PC-9 (cell line): Measurements from ENCODE around the gene CBL. TPM values are rescaled to one million over a fixed set of nuclear protein-coding genes. Genes with fewer than 3 reads are reported as not detected.

Experiments
- BruUV-seq: library from RNA; stranded (reverse); fragments of 400-500 nt; replicated peaks from 2 replicates; lab custom pipeline; 2021; lab: Mats Ljungman, UMichigan
- CTCF ChIA-PET: fragments of 300-600 bp; sonication (Branson Sonifier 250); formaldehyde crosslinking; loops from one replicate; lab custom pipeline; 2022; ENCODE audit warnings: antibody characterized with exemption; lab: Charles Lee
- POLR2A ChIA-PET: fragments of 300-600 bp; sonication (Branson Sonifier 250); formaldehyde crosslinking; loops from one replicate; lab custom pipeline; 2022; ENCODE audit warnings: antibody characterized with exemption; ENCODE audit not compliant: unreplicated experiment; lab: Charles Lee
- DNase-seq, 2 experiments: peaks; one replicate each; pipeline versions ENCODE4 v3.0.0 to v3.0.0-alpha.2; 2015 to 2022; ENCODE audit warnings: mixed read lengths in 1 of 2
- H2AFZ ChIP-seq: fragments of 200-600 bp; sonication (generic); 2 replicates; pipeline ENCODE4 v1.8.1; 2017; ENCODE audit warnings: antibody characterized with exemption
- H3F3A ChIP-seq: fragments of 200-600 bp; sonication (generic); 2 replicates; pipeline ENCODE4 v1.8.1; 2017; ENCODE audit warnings: antibody characterized with exemption, mild to moderate bottlenecking, low read depth; ENCODE audit not compliant: insufficient read depth
- H3K27ac ChIP-seq: fragments of 200-600 bp; sonication (generic); 2 replicates; pipeline ENCODE4 v1.6.1; 2016; ENCODE audit warnings: mixed run types
- H3K27me3 ChIP-seq: fragments of 200-600 bp; sonication (generic); 2 replicates; pipeline ENCODE4 v1.6.1; 2016; ENCODE audit warnings: low read depth, mixed run types; ENCODE audit not compliant: insufficient read depth
- H3K36me3 ChIP-seq: fragments of 200-600 bp; sonication (generic); 2 replicates; pipeline ENCODE4 v1.6.1; 2016; ENCODE audit warnings: low read depth, mixed run types
- H3K4me1 ChIP-seq: fragments of 200-600 bp; sonication (generic); replicated peaks from 2 replicates; pipeline ENCODE4 v1.6.1; 2016; ENCODE audit warnings: mixed run types; ENCODE audit not compliant: insufficient read depth
- H3K4me2 ChIP-seq: fragments of 200-600 bp; sonication (generic); 2 replicates; pipeline ENCODE4 v1.6.1; 2017; ENCODE audit warnings: mixed run types
- H3K4me3 ChIP-seq: fragments of 200-600 bp; sonication (generic); 2 replicates; pipeline ENCODE4 v1.6.1; 2016; ENCODE audit warnings: mixed run types
- H3K79me2 ChIP-seq: fragments of 200-600 bp; sonication (generic); 2 replicates; pipeline ENCODE4 v1.6.1; 2017; ENCODE audit warnings: low read depth, mixed run types
- H3K9me2 ChIP-seq: fragments of 200-600 bp; sonication (generic); 2 replicates; pipeline ENCODE4 v1.8.1; 2017; ENCODE audit warnings: mild to moderate bottlenecking; ENCODE audit not compliant: insufficient read depth
- H3K9me3 ChIP-seq: fragments of 200-600 bp; sonication (generic); 2 replicates; pipeline ENCODE4 v1.8.1; 2016; ENCODE audit warnings: low read depth; ENCODE audit not compliant: insufficient read depth
- H4K20me1 ChIP-seq: fragments of 200-600 bp; sonication (generic); 2 replicates; pipeline ENCODE4 v1.8.1; 2017; ENCODE audit not compliant: insufficient read depth
- CTCF ChIP-seq: fragments of 200-600 bp; sonication (generic); conservative IDR thresholded peaks from 2 replicates; pipeline ENCODE4 v1.6.1; 2017; ENCODE audit warnings: mixed run types, antibody characterized with exemption, mild to moderate bottlenecking, moderate library complexity
- EZH2 ChIP-seq: fragments of 200-600 bp; sonication (generic); IDR thresholded peaks from 2 replicates; pipeline ENCODE4 v1.8.0; 2017; ENCODE audit warnings: antibody characterized with exemption, low read depth
- intact Hi-C: fragments of 100-400 bp; cut with micrococcal nuclease; formaldehyde crosslinking; loops from one replicate; pipeline ENCODE4 v1.10.0; 2022; ENCODE audit not compliant: unreplicated experiment
- total RNA-seq: library from RNA; stranded (reverse); gene quantifications from 2 replicates; pipeline ENCODE4 v1.2.3, GENCODE V29; 2021

Gene CBL
- total RNA-seq, 1 experiment from 2014 or later, result 32.9 TPM

- Histone ChIP-seq H4K20me1 (peaks cover 6% of the 10 kb centered on the region; the same call in 1 of the 2 replicates), H3K27ac (no peak overlapping the region), H3K9me3 (no peaks in the 10 kb centered on the region), H3K4me2 (no peak overlapping the region), H2AFZ (no peak overlapping the region), H3K4me1 (no peaks in the 10 kb centered on the region), H3K9me2 (no peaks in the 10 kb centered on the region; the same call in 1 of the 2 replicates), H3K4me3 (no peak overlapping the region), H3K36me3 (0 out of 2 replicates have a peak, but pooled peaks cover 7% of the 10 kb centered on the region), H3K27me3 (no peaks in the 10 kb centered on the region), H3K79me2 (0 out of 2 replicates have a peak, but pooled peaks cover 13% of the 10 kb centered on the region), H3F3A (no peaks in the 10 kb centered on the region; the same call in 1 of the 2 replicates)
- CTCF ChIA-PET, result no interaction called here
- BruUV-seq, result no TSS peak
- POLR2A ChIA-PET, result no interaction called here
- intact Hi-C loops, result no loop called here
- TF ChIP-seq CTCF (no peak), EZH2 (no peak)
- DNase-seq, result no peak
These were observed 43.5 kb downstream of the CBL start for GRCh38 chr11:119249671-119250010.

GRCh38 chr11:119251114-119251513 is 45.0 kb downstream of the CBL start:
- Histone ChIP-seq H3K27me3 (no peaks in the 10 kb centered on the region), H3K79me2 (0 out of 2 replicates have a peak, but pooled peaks cover 6% of the 10 kb centered on the region), H3K4me1 (no peaks in the 10 kb centered on the region), H3K36me3 (peaks cover 6% of the 10 kb centered on the region; the same call in 1 of the 2 replicates), H3F3A (no peaks in the 10 kb centered on the region; the same call in 1 of the 2 replicates), H3K4me2 (no peak overlapping the region), H4K20me1 (peaks cover 6% of the 10 kb centered on the region; the same call in 1 of the 2 replicates), H3K9me2 (no peaks in the 10 kb centered on the region; the same call in 1 of the 2 replicates), H3K9me3 (no peaks in the 10 kb centered on the region), H3K27ac (0 out of 2 replicates have a peak overlapping the region, but pooled peaks have one; percentile 10), H3K4me3 (no peak overlapping the region), H2AFZ (no peak overlapping the region)
- no peak for DNase-seq
- BruUV-seq, result no TSS peak
- intact Hi-C loops, result no loop called here
- TF ChIP-seq CTCF (no peak), EZH2 (no peak)
- CTCF ChIA-PET, result interaction anchor here (0.5 kb wide), 1 partner anchor 1111 kb away, joined by 3 read pairs; no protein-coding TSS in a partner anchor
- POLR2A ChIA-PET, result no interaction called here

- Histone ChIP-seq H3K4me3 (no peak overlapping the region), H3K27me3 (no peaks in the 10 kb centered on the region), H3K36me3 (peaks cover 3% of the 10 kb centered on the region; the same call in 1 of the 2 replicates), H3K27ac (no peak overlapping the region), H3K9me2 (no peaks in the 10 kb centered on the region), H3K4me1 (no peaks in the 10 kb centered on the region), H3F3A (no peaks in the 10 kb centered on the region), H2AFZ (no peak overlapping the region), H3K4me2 (no peak overlapping the region), H3K79me2 (0 out of 2 replicates have a peak, but pooled peaks cover 19% of the 10 kb centered on the region), H4K20me1 (no peaks in the 10 kb centered on the region), H3K9me3 (no peaks in the 10 kb centered on the region)
- intact Hi-C loops, result no loop called here
- no TSS peak for BruUV-seq
- CTCF ChIA-PET, result interaction anchor here (0.7 kb wide), 1 partner anchor 1829 kb away, joined by 10 read pairs; no protein-coding TSS in a partner anchor
- DNase-seq, result no peak
- TF ChIP-seq CTCF (no peak), EZH2 (no peak)
- POLR2A ChIA-PET, result no interaction called here
These were observed 48.1 kb downstream of the CBL start for GRCh38 chr11:119254239-119254638.
